ENCODE data around the gene GSTA1.
"Not testable (repeated sequence)": the region's sequence is repeated elsewhere in the genome, so short reads cannot be mapped to it uniquely, and the experiment has no call there.

GSTA1 gene

DNA sequence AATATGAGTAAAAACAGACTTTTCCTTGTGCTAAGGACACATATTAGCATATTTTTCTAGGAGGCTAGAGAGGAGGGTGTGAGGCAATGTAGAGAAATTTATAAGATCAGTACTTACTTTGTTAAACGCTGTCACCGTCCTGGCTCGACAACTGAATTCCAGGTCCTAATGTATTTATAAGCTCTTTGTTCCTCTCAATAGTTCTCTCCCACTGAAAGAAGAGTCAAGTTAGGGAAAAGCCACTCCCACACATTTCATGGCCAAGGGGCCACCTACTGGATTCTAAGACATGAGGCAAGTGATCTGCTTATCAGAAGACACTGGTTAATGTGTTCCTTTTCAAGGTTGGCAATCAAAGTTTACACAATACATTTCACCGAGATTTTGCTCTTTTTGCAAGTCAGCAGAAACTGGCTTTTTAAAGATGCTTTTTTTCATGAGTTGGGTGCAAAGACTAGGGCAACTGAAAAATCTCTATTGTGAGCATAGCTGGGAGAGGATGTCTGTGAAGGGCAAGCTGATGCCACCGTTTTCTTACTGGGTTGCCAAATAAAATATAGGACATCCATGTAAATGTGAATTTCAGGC, at the start of gene GSTA1:
GSTA1 (minus strand) TSS at position 149 of the 588 bp plus-strand sequence. CDS start 4,549 bp downstream, outside the sequence.
- DNase-seq, result not testable (repeated sequence)

DNA sequence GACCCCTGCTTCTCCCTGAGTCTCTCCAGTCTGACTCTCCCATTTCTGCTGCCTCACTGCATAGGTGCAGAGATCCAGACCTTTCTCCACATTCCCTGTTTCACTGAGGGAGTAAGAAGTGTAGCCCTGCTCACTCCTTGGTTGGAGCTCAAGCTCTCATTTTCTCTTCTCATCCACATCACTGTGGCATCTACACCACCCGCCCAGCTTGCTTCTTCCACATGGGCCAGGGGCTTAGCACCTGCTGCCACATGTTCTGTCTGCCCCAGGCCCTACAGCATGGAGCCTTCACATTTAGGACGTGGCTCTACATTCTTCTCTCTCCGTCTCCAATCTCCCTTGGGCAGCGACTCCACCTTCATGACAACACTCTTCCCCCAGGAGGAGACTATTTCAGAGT, 45.5 kb upstream of the GSTA1 start:
- no peak for DNase-seq

DNA sequence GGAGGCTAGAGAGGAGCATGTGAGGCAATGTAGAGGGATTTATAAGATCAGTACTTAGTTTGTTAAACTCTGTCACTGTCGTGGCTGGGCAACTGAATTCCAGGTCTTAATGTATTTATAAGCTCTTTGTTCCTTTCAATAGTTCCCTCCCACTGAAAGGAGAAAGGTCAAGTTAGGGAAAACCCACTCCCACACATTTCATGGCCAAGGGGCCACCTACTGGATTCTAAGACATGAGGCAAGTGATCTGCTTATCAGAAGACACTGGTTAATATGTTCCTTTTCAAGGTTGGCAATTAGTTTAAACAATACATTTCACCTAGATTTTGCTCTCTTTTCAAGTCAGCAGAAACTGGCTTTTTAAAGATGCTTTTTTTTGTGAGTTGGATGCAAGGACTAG, 42.4 kb upstream of the GSTA1 start:
- no peak for DNase-seq

DNA sequence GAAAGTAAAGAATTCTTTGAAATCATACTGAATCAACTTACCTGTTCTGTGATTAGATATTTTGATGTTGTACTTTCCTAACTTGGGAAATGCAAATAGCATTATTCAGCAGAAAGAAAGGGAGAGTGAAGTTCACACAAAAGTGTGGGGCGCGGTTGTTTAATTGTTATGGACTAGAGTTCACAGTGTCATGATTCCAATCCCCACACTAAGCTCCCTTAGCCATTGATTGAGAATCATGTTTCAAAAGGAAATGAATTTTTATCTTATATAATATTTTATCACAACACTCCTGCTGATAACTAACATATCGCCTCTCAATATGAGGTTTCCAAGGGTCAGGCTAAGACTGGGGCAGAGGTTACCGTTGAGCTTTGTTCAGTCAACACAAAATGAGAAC, 40.0 kb upstream of the GSTA1 start:
- no peak for DNase-seq

- DNase-seq, result no peak
Observed at GRCh38 chr6:52840763-52841585, 37.4 kb upstream of the GSTA1 start, which contains the start of gene GSTA5. TSS of gene GSTA5 (minus strand) at chr6:52840813.

DNA sequence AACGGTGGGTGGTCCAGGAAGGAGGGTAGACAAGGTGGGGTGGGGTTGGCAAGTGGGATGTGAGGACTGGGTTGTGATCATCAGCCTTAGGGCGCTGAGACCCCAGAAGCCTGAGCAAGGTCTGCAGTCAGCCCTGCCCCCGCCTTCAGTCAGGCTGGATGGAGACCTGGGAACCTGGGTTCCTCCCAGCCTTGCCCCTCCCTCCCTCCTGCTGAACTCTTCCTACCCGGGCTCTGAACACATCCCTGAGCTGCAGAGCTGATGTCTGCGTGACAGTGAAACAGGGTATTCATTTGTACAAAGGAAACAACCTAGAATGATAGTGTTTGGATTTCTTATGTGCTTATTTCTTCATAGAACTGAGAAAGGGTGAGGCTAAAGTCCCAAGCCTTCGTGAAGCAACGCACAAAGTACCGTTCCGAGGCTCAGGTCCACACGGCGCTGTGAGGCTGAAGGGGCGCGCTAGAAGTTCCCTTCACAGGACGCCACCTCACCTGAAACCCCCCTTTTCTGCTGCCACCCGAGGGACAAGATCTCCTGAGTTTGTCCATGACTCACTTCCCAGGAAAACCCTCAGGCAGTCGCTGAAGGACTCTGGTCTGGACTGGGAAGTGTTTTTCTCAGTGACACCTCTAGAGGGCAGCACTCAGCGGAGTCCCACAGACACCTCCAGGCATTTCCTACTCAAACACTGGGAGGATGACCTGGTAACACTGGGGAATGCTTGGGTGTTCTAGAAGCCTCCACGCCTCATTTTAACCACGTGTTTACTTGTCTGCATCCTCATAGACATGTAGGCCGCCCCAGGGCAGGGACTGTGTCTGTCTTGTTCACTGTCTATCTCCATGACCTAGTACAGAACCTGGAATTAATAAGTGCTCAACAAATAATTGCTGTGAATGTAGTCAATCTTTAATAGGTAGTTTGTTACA, 35.8 kb upstream of the GSTA1 start:
- peak; percentile 78 for DNase-seq

DNA sequence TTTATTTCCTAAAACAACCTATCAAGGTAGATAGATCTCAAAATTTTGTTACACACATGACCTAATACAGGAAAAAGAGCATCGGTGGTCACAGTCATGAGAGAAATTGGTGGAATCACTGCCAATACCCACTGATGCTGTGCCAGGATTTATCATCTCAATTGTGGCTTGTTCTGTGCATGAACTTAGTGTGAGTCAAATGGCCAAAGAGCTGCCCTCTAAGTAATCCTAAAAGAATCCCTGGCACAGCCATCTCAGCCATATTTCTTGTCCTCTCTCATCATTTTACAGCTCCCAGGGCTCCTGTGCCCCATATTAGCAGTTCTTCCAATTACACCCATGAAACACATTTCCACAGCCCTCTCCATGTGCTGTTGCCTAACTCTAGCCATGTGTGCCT, 30.9 kb upstream of the GSTA1 start:
- DNase-seq, result no peak

DNA sequence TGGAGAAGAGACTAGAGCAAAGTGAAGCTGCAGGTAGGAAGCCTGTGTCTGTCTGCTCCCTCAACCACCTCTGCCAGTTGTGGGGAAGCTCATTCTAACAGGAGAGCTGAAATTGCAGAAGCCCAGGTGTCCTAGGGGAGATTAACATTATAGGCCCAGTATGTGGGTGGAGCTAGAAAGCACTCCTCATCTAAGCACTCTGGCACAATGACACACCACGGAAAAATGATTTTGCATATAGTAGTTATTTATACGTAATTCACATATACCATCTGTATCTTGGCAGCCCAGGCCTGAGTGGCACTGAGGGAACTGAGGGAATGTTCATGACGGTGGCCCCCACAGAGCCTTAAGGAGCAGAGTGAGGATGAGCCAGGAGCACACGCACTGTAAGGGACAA, 27.3 kb upstream of the GSTA1 start:
- not testable (repeated sequence) for DNase-seq

GRCh38 chr6:52829046-52829817, 25.6 kb upstream of the GSTA1 start:
- DNase-seq, result no peak

DNA sequence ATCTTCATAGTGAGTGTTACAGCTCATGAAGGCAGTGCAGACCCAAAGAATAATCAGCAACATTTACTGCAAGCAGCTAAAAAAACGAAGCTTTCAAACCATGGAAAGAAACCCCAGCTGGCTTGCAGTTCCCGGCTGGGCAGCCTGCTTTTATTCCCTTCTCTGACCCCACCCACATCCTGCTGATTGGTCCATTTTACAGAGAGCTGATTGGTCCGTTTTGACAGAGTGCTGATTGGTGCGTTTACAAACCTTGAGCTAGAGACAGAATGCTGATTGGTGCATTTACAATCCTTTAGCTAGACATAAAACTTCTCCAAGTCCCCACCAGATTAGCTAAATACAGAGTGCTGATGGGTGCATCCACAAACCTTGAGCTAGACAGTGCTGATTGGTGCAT, 25.0 kb upstream of the GSTA1 start:
- DNase-seq, result not testable (repeated sequence)

DNA sequence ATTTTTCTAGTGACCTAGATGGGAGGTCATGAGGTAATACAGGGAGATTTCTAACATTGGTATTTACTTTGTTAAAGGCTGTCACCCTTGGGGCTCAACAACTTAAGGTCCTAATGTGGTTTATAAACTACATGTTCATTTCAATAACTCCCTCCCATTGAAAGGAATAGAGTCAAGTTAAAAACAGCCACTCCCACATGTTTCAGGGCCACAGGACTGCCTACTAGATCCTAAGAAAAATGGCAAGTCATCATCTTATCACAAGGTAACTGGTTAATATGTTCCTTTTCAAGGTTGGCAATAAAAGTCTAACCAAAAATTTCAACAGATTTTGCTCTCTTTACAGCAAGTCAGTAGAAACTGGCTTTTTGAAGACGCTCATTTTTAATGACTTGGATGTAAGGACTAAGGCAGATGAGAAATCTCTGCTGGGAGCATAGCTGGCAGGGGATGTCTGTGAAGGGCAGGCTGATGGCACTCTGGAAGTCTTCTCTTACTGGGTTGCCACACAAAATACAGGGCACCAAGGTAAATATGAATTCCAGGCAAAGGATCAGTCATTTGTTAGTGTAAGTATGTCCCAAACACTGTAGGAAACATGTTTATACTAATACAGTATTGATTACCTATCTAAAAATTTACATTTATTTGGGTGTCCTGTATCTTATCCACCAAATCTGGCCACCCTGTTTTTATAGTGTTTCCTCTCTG, 23.6 kb upstream of the GSTA1 start:
- DNase-seq, result not testable (repeated sequence)

DNA sequence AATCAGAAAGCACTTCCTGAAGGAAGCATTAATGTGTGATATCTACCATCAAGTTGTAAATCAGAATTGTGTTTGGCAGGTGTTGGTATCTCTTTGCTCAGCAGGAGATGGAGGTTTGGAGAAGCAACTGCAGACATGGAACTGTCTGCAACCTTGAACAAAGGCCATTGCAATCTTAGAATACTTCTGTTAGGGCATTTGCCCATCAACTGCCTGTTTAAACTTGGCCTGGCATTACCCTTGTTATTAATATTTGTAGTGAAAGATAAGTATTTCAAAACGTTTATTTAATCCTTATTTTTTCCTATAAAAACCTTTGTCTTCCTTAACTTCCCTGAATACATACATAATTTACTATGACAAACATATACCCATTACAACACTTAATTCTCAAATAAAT, 22.9 kb upstream of the GSTA1 start:
- DNase-seq, result no peak

DNA sequence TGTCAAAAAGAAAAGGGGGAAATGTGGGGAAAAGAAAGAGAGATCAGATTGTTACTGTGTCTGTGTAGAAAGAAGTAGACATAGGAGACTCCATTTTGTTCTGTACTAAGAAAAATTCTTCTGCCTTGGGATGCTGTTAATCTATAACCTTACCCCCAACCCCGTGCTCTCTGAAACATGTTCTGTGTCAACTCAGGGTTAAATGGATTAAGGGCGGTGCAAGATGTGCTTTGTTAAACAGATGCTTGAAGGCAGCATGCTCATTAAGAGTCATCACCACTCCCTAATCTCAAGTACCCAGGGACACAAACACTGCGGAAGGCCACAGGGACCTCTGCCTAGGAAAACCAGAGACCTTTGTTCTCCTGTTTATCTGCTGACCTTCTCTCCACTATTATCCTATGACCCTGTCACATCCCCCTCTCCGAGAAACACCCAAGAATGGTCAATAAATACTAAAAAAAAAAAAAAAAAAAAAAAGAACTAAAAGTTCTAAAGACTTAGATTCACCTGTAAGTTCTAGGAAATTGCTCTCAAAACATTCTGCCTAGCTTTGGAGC, 22.4 kb upstream of the GSTA1 start:
- not testable (repeated sequence) for DNase-seq

DNA sequence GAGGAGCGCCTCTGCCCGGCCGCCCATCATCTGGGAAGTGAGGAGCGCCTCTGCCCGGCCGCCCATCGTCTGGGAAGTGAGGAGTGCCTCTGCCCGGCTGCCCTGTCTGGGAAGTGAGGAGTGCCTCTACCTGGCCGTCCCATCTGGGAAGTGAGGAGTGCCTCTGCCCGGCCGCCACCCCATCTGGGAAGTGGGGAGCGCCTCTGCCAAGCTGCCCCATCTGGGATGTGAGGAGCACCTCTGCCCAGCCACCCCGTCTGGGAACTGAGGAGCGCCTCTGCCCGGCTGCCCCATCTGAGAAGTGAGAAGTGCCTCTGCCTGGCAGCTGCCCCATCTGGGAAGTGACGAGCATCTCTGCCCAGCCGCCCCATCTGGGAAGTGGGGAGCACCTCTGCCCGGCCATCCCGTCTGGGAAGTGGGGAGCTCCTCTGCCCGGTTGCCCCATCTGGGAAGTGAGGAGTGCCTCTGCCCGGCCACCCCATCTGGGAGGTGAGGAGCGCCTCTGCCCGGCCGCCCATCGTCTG, 21.7 kb upstream of the GSTA1 start:
- not testable (repeated sequence) for DNase-seq

DNA sequence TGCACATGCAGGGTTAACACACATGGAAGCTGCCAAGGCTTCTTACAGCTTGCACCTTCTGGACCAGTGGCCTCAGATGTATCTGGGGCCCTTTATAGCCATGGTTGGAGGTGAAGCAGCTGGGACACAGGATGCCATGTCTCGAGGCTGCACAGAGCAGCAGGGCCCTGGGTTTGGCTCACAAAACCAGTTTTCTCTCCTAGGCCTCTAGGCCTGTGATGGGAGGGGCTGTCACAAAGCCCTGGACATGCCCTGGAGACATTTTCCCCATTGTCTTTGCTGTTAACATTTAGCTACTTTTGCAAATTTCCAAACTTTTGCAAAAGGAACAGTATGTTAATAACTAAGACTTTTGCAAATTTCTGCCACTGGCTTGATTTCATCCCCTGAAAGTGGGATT, 18.2 kb upstream of the GSTA1 start:
- no peak for DNase-seq

GRCh38 chr6:52820198-52820597, 16.6 kb upstream of the GSTA1 start:
- no peak for DNase-seq

DNA sequence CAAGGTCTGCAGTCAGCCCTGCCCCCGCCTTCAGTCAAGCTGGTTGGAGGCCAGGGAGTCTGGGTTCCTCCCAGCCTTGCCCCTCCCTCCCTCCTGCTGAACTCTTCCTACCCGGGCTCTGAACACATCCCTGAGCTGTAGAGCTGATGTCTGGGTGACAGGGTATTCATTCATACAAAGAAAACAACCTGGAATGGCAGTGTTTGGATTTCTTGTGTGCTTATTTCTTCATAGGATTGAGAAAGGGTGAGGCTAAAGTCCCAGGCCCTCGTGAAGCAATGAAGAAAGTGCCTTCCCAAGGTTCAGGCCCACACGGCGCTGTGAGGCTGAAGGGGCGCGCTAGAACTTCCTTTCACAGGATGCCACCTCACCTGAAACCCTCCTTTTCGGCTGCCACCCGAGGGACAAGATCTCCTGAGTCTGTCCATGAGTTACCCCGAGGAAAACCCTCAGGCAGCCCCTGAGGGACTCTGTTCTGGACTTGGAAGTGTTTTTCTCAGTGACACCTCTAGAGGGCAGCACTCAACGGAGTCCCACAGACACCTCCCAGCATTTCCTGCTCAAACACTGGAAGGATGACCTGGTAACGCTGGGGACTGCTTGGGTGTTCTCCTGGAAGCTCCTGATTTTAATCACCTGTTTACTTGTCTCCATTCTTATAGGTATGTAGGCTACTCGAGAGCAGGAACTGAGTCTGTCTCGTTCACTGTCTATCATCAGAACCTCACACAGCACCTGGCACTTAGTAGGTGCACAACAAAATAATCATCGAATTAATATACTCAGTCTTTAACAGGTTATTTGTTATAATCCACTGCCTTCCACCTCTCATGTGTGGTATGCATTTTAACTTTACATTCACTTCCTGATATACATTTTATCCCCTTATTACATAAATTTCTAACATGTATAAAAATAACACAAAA, 11.8 kb upstream of the GSTA1 start:
- peak; percentile 81 for DNase-seq

DNA sequence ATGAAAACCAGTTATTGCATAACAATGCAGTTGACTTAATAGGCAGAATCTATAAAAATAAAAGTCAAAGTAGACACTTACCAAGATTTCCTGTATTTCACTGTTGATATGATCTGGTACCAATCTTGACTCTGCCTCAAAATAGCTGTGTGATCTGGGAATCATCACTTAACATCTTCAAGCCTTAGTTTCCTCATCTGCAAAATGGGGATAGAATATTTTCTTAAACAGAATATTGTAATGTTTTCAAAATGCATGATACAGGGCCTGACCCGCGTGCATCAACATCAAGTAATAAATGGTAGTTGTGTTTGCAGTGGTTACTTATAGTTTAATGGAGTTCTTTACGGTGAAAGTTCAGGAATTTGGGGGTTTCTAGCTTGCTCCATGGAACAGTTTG, 10.9 kb upstream of the GSTA1 start:
- not testable (repeated sequence) for DNase-seq

- DNase-seq, result not testable (repeated sequence)
Observed at GRCh38 chr6:52809777-52810176, 6.2 kb upstream of the GSTA1 start.

DNA sequence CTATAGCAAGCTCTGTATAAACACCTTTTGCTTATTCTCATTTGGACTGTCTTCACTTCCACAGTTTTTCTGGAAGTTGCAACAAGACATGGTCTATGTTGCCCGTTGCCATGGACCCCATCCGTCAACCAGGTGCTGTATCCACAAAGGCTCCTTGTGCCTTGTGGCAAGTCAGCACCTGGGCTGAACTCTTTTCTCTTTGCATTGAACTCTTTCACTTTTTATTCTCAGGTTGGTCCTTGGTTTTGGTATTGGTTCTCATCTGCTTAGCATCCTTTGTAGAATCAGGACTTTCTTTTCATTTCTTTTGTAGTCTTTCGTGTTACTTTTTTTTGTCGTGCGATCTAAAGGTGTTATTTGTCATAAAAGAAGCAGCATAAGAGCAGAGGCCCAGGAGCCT, 5.0 kb upstream of the GSTA1 start:
- no peak for DNase-seq
